Parathyroid adenoma (tissue), 2 donors: ENCODE data around the gene MELTF.

Source experiments
- H2AFZ ChIP-seq: fragments of 300-600 bp; sonication (generic); one replicate; pipeline ENCODE4 v1.7.0; 2017; ENCODE audit warnings: antibody characterized with exemption, mild to moderate bottlenecking
- H3K27ac ChIP-seq: fragments of 300-600 bp; sonication (generic); one replicate; pipeline ENCODE4 v1.7.0; 2017
- H3K27me3 ChIP-seq: fragments of 300-600 bp; sonication (generic); one replicate; pipeline ENCODE4 v1.7.0; 2017; ENCODE audit warnings: low read length; ENCODE audit not compliant: control insufficient read depth, insufficient read depth
- H3K36me3 ChIP-seq: fragments of 300-600 bp; sonication (generic); one replicate; pipeline ENCODE4 v1.7.0; 2017; ENCODE audit warnings: low read length; ENCODE audit not compliant: control insufficient read depth, insufficient read depth
- H3K4me1 ChIP-seq: fragments of 300-600 bp; sonication (generic); one replicate; pipeline ENCODE4 v1.7.0; 2017; ENCODE audit warnings: control low read depth
- H3K4me2 ChIP-seq: fragments of 300-600 bp; sonication (generic); one replicate; pipeline ENCODE4 v1.7.0; 2017; ENCODE audit warnings: low read length
- H3K4me3 ChIP-seq: fragments of 300-600 bp; sonication (generic); one replicate; pipeline ENCODE4 v1.7.0; 2017; ENCODE audit warnings: low read depth, low read length
- H3K79me2 ChIP-seq: fragments of 300-600 bp; sonication (generic); one replicate; pipeline ENCODE4 v1.7.0; 2017; ENCODE audit warnings: control low read depth
- H3K9ac ChIP-seq: fragments of 300-600 bp; sonication (generic); one replicate; pipeline ENCODE4 v1.7.0; 2017; ENCODE audit warnings: mild to moderate bottlenecking
- H3K9me3 ChIP-seq: fragments of 300-600 bp; sonication (generic); one replicate; pipeline ENCODE4 v1.7.0; 2017; ENCODE audit warnings: low read length; ENCODE audit not compliant: control insufficient read depth
- CTCF ChIP-seq: fragments of 300-600 bp; sonication (generic); IDR thresholded peaks from one replicate; pipeline ENCODE4 v1.7.0; 2017; ENCODE audit warnings: antibody characterized with exemption, mild to moderate bottlenecking
- donor health status: primary hyperparathyroidism.

MELTF gene

GRCh38 chr3:197007296-197007940 lies 22.2 kb downstream of the MELTF start:
- H3K4me2 ChIP-seq, result no peak overlapping the region
- H3K79me2 ChIP-seq, result no peaks in the 10 kb centered on the region
- no peak overlapping the region for H3K27ac ChIP-seq
- H3K27me3 ChIP-seq, result no peaks in the 10 kb centered on the region
- no peak overlapping the region for H3K9ac ChIP-seq
- H3K4me3 ChIP-seq, result no peak overlapping the region
- H3K9me3 ChIP-seq, result no peaks in the 10 kb centered on the region
- H2AFZ ChIP-seq, result no peak overlapping the region
- peaks cover 6% of the 10 kb centered on the region for H3K4me1 ChIP-seq
- H3K36me3 ChIP-seq, result no peaks in the 10 kb centered on the region
- no peak for TF ChIP-seq CTCF

GRCh38 chr3:197006860-197007259 lies 22.8 kb downstream of the MELTF start:
- Histone ChIP-seq H3K4me3 (no peak overlapping the region), H2AFZ (no peak overlapping the region), H3K27ac (no peak overlapping the region), H3K36me3 (no peaks in the 10 kb centered on the region), H3K4me1 (peaks cover 6% of the 10 kb centered on the region), H3K4me2 (no peak overlapping the region), H3K79me2 (no peaks in the 10 kb centered on the region), H3K9me3 (no peaks in the 10 kb centered on the region), H3K9ac (no peak overlapping the region), H3K27me3 (no peaks in the 10 kb centered on the region)
- TF ChIP-seq CTCF, result no peak

GRCh38 chr3:197006446-197006845 lies 23.2 kb downstream of the MELTF start:
- H2AFZ ChIP-seq, result no peak overlapping the region
- no peaks in the 10 kb centered on the region for H3K79me2 ChIP-seq
- H3K9ac ChIP-seq, result no peak overlapping the region
- TF ChIP-seq CTCF, result no peak
- H3K4me2 ChIP-seq, result no peak overlapping the region
- peaks cover 6% of the 10 kb centered on the region for H3K4me1 ChIP-seq
- H3K9me3 ChIP-seq, result no peaks in the 10 kb centered on the region
- H3K36me3 ChIP-seq, result no peaks in the 10 kb centered on the region
- no peaks in the 10 kb centered on the region for H3K27me3 ChIP-seq
- no peak overlapping the region for H3K4me3 ChIP-seq
- no peak overlapping the region for H3K27ac ChIP-seq

GRCh38 chr3:197003461-197004385 lies 25.9 kb downstream of the MELTF start:
- Histone ChIP-seq H3K9ac (peak overlapping the region; percentile 63), H3K4me3 (peak overlapping the region; percentile 60), H3K27ac (peak overlapping the region; percentile 81), H3K4me1 (peaks cover 6% of the 10 kb centered on the region), H3K4me2 (peak overlapping the region; percentile 68), H3K79me2 (no peaks in the 10 kb centered on the region), H3K9me3 (no peaks in the 10 kb centered on the region), H2AFZ (peak overlapping the region; percentile 98), H3K27me3 (no peaks in the 10 kb centered on the region), H3K36me3 (no peaks in the 10 kb centered on the region)
- TF ChIP-seq CTCF, result no peak
